Body of pancreas (tissue), 4 donors: ENCODE results near the gene CDH4. TPM values are rescaled to one million over a fixed set of nuclear protein-coding genes. Genes with fewer than 3 reads are reported as not detected.

Experiments
- ATAC-seq: fragments of 150-250 bp; one replicate; pipeline ENCODE4 v1.9.1; 2016
- DNase-seq, 4 donors: peaks; one replicate each; pipeline ENCODE4 v3.0.0-alpha.2; 2019
- H3K27ac ChIP-seq, 4 donors: fragments of 200-600 bp; sonication (generic); 1 replicate in 3 of 4; 2 replicates in 1 of 4; pipeline versions ENCODE4 v1.5.1 to v1.6.1; 2016 to 2019; ENCODE audit warnings: mild to moderate bottlenecking in 1 of 4, mixed read lengths in 1 of 4, moderate library complexity in 1 of 4
- H3K27me3 ChIP-seq, 2 donors: fragments of 200-600 bp; sonication (generic); one replicate each; pipeline ENCODE4 v1.6.0; 2016; ENCODE audit warnings: mild to moderate bottlenecking in 1 of 2
- H3K36me3 ChIP-seq, 2 donors: fragments of 200-600 bp; sonication (generic); replicated peaks in 1 of 2; 2 replicates each; pipeline ENCODE4 v1.5.1; 2016; ENCODE audit warnings: low read depth in 2 of 2; ENCODE audit not compliant: insufficient read depth in 1 of 2
- H3K4me1 ChIP-seq: fragments of 200-600 bp; sonication (generic); one replicate; pipeline ENCODE4 v1.6.0; 2016
- H3K4me3 ChIP-seq, 2 donors: fragments of 200-600 bp; sonication (generic); 1 replicate in 1 of 2; 2 replicates in 1 of 2; pipeline ENCODE4 v1.5.1; 2016 to 2019
- H3K9me3 ChIP-seq, 3 donors: fragments of 200-600 bp; sonication (generic); 1 replicate in 2 of 3; 2 replicates in 1 of 3; pipeline ENCODE4 v1.5.1; 2016
- CTCF ChIP-seq, 7 experiments: fragments of 450-650 bp in 4 of 7; fragments of 200-600 bp in 3 of 7; sonication (generic) in 3 of 7; IDR thresholded peaks; one replicate each; pipeline ENCODE4 v1.5.1; 2016 to 2019; ENCODE audit warnings: antibody characterized with exemption in 7 of 7
- POLR2A ChIP-seq, 3 donors: fragments of 450-650 bp; IDR thresholded peaks; one replicate each; pipeline ENCODE4 v1.6.1; 2016; ENCODE audit warnings: antibody characterized with exemption in 3 of 3, mild to moderate bottlenecking in 2 of 3
- WGBS, 2 donors: methylation state at CpG; one replicate each; pipeline ENCODE4 v1.1.5; 2017; 5-methylcytosine and 5-hydroxymethylcytosine counted together
- intact Hi-C: fragments of 100-400 bp; cut with DNase I; formaldehyde crosslinking; loops from one replicate; pipeline ENCODE4 v1.15.1; 2023
- total RNA-seq, 2 donors: library from RNA; depleted of rRNA; stranded (reverse); fragments of >200 nt; gene quantifications; one replicate each; pipeline ENCODE4 v1.1.0, GENCODE V29; 2016

Gene CDH4
- total RNA-seq, 2 donors from 2014 or later, result 0.33 to 0.52 TPM

GRCh38 chr20:61314326-61315010 is 62.4 kb downstream of the CDH4 start:
- no peaks in the 10 kb centered on the region for H3K36me3 ChIP-seq
- ATAC-seq, result no peak
- no peak for DNase-seq
- TF ChIP-seq CTCF (IDR thresholded peaks at IDR 0.05), result no peak
- no peak for TF ChIP-seq POLR2A (IDR thresholded peaks at IDR 0.05)
- intact Hi-C loops, result no loop called here
- 58 to 66% methylated on average over 17 of the region's 17 CpGs for WGBS, 2 donors
- H3K9me3 ChIP-seq, result no peaks in the 10 kb centered on the region
- H3K27me3 ChIP-seq, result no peaks in the 10 kb centered on the region
- no peak overlapping the region for H3K4me3 ChIP-seq
- no peak overlapping the region for H3K27ac ChIP-seq
- no peaks in the 10 kb centered on the region for H3K4me1 ChIP-seq

DNA sequence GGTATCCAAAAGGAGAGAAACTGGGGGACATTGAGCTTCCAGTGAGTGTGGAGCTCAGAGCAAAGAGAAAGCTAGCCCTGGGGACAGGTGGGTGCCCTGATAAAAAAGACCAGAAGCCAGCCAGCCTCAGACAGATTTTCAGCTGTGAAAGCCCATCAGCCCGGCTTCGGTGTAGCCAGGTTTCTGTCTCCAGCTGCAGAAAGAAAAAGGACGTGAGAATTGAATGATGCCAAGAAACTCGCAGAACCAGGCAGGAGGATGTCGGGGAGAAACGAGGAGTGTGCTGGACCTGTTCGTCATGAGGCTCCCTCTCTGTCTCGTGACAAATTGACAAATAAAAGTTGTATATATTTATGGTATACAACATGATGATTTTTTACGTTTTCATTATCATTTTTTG is 63.3 kb downstream of the CDH4 start:
- intact Hi-C loops, result no loop called here
- WGBS, 2 donors, result 53 to 59% methylated on average over 9 of the region's 9 CpGs

GRCh38 chr20:61316346-61316745 is 64.3 kb downstream of the CDH4 start:
- H3K36me3 ChIP-seq, result no peaks in the 10 kb centered on the region
- intact Hi-C loops, result no loop called here
- TF ChIP-seq POLR2A (IDR thresholded peaks at IDR 0.05) (no peak), CTCF (IDR thresholded peaks at IDR 0.05) (no peak)
- no peak for DNase-seq
- H3K9me3 ChIP-seq, result no peaks in the 10 kb centered on the region
- WGBS, 2 donors, result 67 to 78% methylated on average over 10 of the region's 10 CpGs
- no peak overlapping the region for H3K27ac ChIP-seq
- H3K4me1 ChIP-seq, result no peaks in the 10 kb centered on the region
- H3K4me3 ChIP-seq, result no peak overlapping the region
- no peak for ATAC-seq
- no peaks in the 10 kb centered on the region for H3K27me3 ChIP-seq

More for the DNA sequence above, 63.3 kb downstream of the CDH4 start:
- Histone ChIP-seq H3K9me3 (no peaks in the 10 kb centered on the region), H3K4me3 (no peak overlapping the region), H3K27ac (no peak overlapping the region), H3K4me1 (no peaks in the 10 kb centered on the region), H3K27me3 (no peaks in the 10 kb centered on the region), H3K36me3 (no peaks in the 10 kb centered on the region)
- ATAC-seq (no peak), DNase-seq (no peak)
- TF ChIP-seq CTCF (IDR thresholded peaks at IDR 0.05), result no peak
- no peak for TF ChIP-seq POLR2A (IDR thresholded peaks at IDR 0.05)

DNA sequence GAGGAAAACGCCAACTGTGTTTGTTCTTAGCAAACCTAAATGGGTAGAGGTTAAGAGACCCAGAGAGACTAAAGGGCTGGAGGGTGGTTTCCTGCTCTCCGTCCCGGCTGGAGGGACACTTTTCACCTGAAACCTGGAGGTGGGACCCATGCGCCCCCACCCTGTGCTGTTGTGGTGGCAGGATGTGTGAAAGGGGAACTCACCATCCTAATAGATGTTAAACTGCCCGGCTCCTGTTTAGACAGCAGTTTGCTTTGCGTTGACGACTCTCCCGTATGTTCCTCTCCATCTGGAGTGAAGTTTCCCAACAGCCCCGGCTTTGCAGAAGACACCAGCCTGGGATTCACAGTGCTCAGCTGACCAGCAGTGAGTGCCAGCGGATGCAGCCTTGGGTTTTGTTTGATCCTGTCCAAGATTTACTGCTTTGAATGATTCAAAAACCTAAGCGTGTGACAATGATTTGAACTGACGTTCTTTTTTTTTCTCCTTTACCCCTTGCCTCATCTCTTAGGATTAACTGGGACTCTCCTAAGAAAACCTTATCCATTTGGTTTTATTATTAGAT is 66.0 kb downstream of the CDH4 start:
- DNase-seq, result no peak
- ATAC-seq, result no peak
- no peak overlapping the region for H3K4me3 ChIP-seq
- intact Hi-C loops, result no loop called here
- no peak overlapping the region for H3K27ac ChIP-seq
- WGBS, 2 donors, result 38 to 39% methylated on average over 12 of the region's 12 CpGs
- no peaks in the 10 kb centered on the region for H3K4me1 ChIP-seq
- no peaks in the 10 kb centered on the region for H3K9me3 ChIP-seq
- no peaks in the 10 kb centered on the region for H3K27me3 ChIP-seq
- TF ChIP-seq POLR2A (IDR thresholded peaks at IDR 0.05), result no peak
- TF ChIP-seq CTCF (IDR thresholded peaks at IDR 0.05), result no peak
- no peaks in the 10 kb centered on the region for H3K36me3 ChIP-seq
